Measurements from ENCODE around the gene RND3.

DNA sequence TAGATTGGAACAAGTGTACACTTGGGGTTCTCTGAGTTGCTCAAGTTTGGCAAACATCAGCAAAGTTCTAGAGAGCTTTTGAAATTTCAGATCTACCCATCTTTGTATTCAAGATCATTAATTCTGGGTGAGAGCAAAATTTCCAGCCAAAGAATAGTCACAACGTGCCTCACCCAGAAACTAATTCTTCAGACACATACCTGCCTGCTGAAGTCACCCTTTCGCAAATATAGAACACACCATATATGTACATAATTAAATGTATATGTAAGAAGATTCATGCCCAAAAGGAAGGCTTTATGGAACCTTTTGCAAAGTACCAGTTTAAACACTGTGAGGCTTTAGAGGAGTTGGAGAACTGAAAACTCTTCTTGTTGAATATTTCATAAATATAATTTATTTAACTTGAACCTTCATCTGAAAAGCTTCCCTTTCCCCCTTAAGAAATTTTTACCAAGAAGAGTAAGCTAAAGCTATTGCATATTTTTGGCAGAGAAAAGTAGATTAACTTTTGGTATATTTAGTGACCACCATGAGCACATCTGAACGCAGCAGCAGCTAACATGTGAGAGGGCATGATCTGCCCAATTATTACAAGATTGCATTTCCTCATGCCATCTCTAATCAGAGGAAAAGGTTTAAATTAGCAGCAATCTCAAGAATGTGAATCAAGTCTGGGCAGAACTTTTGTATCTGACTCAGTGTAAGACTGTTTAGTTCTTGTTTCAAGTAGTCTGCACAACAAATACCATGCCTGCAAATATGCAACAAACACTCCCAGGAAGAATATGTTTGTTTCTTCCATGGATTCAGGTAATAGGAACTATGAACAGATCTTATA, 8.2 kb downstream of the RND3 start:
- TF ChIP-seq, protein P1, sequence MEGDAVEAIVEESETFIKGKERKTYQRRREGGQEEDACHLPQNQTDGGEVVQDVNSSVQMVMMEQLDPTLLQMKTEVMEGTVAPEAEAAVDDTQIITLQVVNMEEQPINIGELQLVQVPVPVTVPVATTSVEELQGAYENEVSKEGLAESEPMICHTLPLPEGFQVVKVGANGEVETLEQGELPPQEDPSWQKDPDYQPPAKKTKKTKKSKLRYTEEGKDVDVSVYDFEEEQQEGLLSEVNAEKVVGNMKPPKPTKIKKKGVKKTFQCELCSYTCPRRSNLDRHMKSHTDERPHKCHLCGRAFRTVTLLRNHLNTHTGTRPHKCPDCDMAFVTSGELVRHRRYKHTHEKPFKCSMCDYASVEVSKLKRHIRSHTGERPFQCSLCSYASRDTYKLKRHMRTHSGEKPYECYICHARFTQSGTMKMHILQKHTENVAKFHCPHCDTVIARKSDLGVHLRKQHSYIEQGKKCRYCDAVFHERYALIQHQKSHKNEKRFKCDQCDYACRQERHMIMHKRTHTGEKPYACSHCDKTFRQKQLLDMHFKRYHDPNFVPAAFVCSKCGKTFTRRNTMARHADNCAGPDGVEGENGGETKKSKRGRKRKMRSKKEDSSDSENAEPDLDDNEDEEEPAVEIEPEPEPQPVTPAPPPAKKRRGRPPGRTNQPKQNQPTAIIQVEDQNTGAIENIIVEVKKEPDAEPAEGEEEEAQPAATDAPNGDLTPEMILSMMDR (IDR thresholded peaks at IDR 0.05) = no peak
- TF ChIP-seq POLR2A (IDR thresholded peaks at IDR 0.05) = no peak

All from esophagus squamous epithelium (tissue), 4 donors.